ENCODE data around the gene LYST. TPM values are rescaled to one million over a fixed set of nuclear protein-coding genes. Genes with fewer than 3 reads are reported as not detected.
"Not testable (repeated sequence)": the region's sequence is repeated elsewhere in the genome, so short reads cannot be mapped to it uniquely, and the experiment has no call there.

The LYST gene, protein sequence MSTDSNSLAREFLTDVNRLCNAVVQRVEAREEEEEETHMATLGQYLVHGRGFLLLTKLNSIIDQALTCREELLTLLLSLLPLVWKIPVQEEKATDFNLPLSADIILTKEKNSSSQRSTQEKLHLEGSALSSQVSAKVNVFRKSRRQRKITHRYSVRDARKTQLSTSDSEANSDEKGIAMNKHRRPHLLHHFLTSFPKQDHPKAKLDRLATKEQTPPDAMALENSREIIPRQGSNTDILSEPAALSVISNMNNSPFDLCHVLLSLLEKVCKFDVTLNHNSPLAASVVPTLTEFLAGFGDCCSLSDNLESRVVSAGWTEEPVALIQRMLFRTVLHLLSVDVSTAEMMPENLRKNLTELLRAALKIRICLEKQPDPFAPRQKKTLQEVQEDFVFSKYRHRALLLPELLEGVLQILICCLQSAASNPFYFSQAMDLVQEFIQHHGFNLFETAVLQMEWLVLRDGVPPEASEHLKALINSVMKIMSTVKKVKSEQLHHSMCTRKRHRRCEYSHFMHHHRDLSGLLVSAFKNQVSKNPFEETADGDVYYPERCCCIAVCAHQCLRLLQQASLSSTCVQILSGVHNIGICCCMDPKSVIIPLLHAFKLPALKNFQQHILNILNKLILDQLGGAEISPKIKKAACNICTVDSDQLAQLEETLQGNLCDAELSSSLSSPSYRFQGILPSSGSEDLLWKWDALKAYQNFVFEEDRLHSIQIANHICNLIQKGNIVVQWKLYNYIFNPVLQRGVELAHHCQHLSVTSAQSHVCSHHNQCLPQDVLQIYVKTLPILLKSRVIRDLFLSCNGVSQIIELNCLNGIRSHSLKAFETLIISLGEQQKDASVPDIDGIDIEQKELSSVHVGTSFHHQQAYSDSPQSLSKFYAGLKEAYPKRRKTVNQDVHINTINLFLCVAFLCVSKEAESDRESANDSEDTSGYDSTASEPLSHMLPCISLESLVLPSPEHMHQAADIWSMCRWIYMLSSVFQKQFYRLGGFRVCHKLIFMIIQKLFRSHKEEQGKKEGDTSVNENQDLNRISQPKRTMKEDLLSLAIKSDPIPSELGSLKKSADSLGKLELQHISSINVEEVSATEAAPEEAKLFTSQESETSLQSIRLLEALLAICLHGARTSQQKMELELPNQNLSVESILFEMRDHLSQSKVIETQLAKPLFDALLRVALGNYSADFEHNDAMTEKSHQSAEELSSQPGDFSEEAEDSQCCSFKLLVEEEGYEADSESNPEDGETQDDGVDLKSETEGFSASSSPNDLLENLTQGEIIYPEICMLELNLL (N-terminal part only)
- total RNA-seq (2014; rRNA removed; shearing (Covaris generic)): 4.1 and 8.1 TPM in 2 replicates

DNA sequence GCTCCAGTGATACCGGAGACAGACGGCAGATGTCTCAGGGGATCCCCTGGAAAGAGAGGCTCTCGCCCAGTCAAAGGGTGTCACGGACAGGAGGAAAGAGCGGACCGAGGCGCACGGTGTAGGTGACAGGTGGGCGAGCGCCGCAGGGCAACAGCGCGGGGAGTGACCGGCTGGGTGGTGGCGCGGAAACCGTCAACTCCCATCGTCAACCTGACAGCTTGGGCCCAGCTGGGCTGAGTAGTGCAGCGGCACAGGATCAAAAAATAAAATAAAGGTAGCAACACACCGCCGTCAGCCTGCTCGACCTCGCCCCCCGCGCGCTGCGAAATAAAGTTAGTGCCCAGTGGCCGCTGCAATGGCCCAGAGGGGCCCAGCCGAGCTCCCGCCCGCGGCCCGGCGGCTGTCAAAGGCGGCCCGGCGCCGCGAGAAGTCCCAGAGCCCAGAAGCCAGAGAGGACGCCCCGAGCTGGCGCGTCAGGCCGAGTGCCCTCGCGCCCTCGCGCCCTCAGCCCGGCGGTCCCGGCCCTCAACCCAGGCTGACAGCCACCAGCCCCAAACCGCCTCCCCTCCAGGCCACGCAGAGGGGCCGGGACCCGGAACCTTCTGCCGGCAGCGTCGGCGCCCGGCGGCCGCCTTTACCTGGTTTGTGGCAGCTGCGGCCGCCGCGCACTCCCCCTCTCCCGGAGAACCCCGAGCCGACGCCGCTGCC, at the start of gene LYST:
TSS of gene LYST (minus strand) at position 702 of the 708 bp plus-strand sequence. CDS start 36,489 bp downstream, outside the sequence.
- H3K4me1 ChIP-seq (replicated peaks): peaks cover 27% of the 10 kb centered on the region
- H3K27ac ChIP-seq: peak within 1 kb of the TSS; percentile 67
- H3K36me3 ChIP-seq: peaks cover 3% of the 10 kb centered on the region; the same call in 1 of the 2 replicates
- peak; percentile 61 to 79 for DNase-seq (ENCODE audit: low read depth in 1 of 2, low spot score in 2 of 2)
- H3K27me3 ChIP-seq (replicated peaks): no peaks in the 10 kb centered on the region
- H3K4me3 ChIP-seq: peak within 1 kb of the TSS; percentile 89
- H3K9me3 ChIP-seq (replicated peaks): no peaks in the 10 kb centered on the region

DNA sequence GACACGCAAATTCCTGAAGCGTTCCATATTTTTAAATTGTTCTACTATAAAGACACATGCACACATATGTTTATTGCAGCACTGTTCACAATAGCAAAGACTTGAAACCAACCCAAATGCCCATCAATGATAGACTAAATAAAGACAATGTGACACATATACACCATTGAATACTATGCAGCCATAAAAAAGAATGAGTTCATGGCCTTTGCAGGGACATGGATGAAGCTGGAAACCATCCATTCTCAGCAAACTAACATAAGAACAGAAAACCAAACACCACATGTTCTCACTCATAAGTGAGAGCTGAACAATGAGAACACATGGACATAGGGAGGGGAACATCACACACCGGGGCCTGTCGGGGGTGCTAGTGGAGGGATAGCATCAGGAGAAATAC, 48.8 kb upstream of the LYST start:
- H3K4me3 ChIP-seq; H3K36me3 ChIP-seq; H3K9me3 ChIP-seq (replicated peaks); H3K27ac ChIP-seq; DNase-seq (ENCODE audit: low read depth in 1 of 2, low spot score in 2 of 2); H3K27me3 ChIP-seq (replicated peaks): not testable (repeated sequence)
- H3K4me1 ChIP-seq (replicated peaks): peaks cover 73% of the 10 kb centered on the region

DNA sequence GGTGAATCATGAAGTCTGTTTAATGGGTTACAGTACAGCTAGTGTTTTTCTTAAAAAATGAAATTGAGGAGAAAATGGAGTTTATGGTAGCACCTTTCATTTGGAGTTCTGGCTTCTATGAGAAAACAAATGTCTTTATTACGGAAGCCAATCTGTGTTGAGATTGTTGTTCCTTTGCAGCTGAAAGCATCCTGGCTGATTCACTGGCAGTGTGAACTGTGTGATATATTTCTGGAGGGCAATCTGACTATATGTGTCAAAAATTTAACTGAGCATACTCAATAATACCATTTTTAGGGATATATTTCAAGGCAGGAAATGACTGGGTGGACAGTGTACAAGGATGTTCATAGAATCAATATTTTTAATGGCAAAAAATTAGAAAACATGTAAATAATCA, 46.6 kb upstream of the LYST start:
- peaks cover 72% of the 10 kb centered on the region for H3K4me1 ChIP-seq (replicated peaks)
- no peaks in the 10 kb centered on the region for H3K27me3 ChIP-seq (replicated peaks)
- H3K9me3 ChIP-seq (replicated peaks): no peaks in the 10 kb centered on the region
- H3K36me3 ChIP-seq: no peaks in the 10 kb centered on the region
- no peak for DNase-seq (ENCODE audit: low read depth in 1 of 2, low spot score in 2 of 2)
- H3K4me3 ChIP-seq: no peak overlapping the region
- H3K27ac ChIP-seq: no peak overlapping the region

DNA sequence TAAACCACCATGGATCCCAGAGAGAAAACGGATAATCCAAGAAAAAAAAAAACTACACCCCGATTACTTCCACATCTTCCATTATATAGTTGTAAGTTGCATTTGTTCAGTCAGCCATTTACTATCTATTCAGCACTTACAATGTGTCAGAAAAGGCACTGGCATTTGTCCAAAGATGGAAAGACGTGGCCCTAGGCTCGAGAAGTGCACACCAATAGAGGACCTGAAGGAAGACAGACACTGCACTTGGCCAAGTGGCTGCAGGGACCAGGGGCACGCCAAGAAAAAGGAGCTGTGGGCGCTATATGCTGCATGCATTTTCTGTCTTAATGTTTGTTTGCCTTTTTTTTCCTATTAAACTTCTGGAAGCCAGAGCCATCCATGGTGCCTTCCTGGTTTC, 45.2 kb upstream of the LYST start:
- no peak for DNase-seq (ENCODE audit: low read depth in 1 of 2, low spot score in 2 of 2)
- Histone ChIP-seq H3K27me3 (replicated peaks) (no peaks in the 10 kb centered on the region), H3K36me3 (no peaks in the 10 kb centered on the region), H3K27ac (no peak overlapping the region), H3K9me3 (replicated peaks) (no peaks in the 10 kb centered on the region), H3K4me1 (replicated peaks) (peaks cover 61% of the 10 kb centered on the region), H3K4me3 (no peak overlapping the region)

DNA sequence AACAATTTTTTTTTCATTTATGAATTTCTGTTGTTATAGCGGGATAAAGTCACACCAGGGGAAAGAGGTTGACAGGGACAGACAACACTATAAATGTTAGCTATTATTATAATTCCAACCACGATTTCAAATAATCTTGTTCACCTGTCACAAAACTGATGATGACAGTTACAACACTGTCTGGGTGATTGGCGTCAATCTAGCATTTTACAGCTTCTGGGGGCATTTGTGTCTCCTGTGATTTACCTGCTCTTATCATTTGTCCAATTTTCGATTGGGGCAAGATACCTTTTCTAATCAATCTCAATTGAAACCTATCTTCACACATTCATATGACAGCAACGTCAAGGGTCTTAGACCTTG, 44.6 kb upstream of the LYST start:
- no peaks in the 10 kb centered on the region for H3K36me3 ChIP-seq
- no peaks in the 10 kb centered on the region for H3K9me3 ChIP-seq (replicated peaks)
- H3K27ac ChIP-seq: peak overlapping the region; percentile 83
- no peak for DNase-seq (ENCODE audit: low read depth in 1 of 2, low spot score in 2 of 2)
- H3K27me3 ChIP-seq (replicated peaks): no peaks in the 10 kb centered on the region
- no peak overlapping the region for H3K4me3 ChIP-seq
- peaks cover 55% of the 10 kb centered on the region for H3K4me1 ChIP-seq (replicated peaks)

DNA sequence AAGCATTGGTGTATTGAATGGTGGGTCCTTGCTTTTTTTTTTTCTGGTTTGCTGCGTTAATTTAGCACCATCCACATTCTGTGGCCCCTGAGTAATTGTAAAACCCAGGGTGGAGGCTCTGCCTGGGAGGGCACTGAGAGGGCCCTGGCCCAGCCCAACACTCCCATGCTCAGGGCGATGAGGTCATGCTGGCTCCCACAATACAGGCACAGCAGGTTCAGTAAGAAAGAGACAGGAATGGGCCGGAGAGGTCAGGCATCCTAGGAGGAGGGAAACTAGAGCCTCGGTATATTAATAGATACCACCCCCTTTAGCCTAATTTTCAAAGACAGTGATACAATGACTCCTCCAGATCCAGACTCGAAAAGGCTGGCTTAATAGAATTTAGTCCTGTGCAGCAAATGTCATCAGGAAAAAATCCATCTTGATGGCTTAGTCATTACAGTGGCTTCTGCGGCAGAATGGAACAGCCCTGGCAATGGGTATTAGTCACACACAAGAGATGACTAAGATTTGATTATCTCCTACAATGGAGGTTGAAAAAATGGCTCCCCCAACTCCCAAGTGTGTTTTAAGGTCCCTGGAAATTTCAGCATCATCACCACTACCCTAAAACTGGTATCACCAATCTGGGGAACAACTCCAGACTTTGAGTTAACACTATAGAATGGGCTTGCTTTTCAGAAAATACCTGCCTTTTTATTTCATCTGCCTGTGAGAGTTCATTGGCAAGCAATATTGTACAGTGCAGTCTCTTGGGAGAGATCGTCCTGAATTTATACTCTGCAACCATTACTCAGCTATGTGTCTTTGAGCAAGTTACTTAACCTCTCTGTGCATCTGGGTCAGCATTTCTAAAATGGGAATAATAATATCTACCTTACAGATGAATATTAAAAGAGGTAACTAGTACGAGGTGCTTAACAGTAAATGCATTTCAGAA, 43.9 kb upstream of the LYST start:
- Histone ChIP-seq H3K36me3 (no peaks in the 10 kb centered on the region), H3K27ac (peak overlapping the region; percentile 83), H3K4me1 (replicated peaks) (peaks cover 52% of the 10 kb centered on the region), H3K4me3 (no peak overlapping the region), H3K9me3 (replicated peaks) (no peaks in the 10 kb centered on the region), H3K27me3 (replicated peaks) (no peaks in the 10 kb centered on the region)
- DNase-seq (ENCODE audit: low read depth in 1 of 2, low spot score in 2 of 2): peak; percentile 95 to 97

DNA sequence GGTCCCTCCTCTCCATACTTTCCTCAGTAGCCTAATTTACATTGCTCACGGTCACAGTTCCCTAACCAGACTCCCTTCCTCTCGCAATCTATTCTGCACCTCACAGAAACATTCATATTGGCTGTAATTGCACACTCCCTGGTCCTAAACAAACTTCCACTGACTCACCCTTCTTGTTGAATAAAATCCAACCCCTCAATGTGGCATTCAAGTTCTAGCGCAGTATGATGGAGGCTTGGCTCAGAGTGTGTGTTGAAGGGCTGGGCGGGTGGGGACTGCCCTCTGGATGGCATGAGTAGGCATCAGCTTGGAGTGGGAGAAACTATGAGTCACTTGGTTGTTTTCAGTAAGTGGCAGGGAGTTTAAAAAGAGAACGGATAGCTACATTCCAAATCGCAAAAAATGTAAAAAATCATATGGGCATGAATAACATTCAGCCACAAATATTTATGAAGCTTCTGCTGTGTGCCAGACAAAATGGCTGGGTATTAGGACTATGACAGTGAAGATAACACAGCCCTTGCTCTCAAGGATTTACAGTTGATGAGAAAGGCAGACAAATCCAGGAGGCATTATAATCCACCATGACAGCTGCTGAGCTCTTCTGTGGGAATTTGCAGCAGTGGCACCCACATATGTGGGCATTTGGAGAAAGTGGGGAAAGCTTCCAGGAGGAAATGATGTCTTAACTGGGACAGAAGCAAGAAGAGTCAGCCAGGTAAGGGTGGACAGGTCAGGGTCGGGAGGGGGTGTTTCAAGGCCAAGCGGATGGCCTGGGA, 42.2 kb upstream of the LYST start:
- peaks cover 47% of the 10 kb centered on the region for H3K4me1 ChIP-seq (replicated peaks)
- DNase-seq (ENCODE audit: low read depth in 1 of 2, low spot score in 2 of 2): peak; percentile 70 to 75
- H3K9me3 ChIP-seq (replicated peaks): no peaks in the 10 kb centered on the region
- peak overlapping the region; percentile 83 for H3K27ac ChIP-seq
- H3K4me3 ChIP-seq: no peak overlapping the region
- no peaks in the 10 kb centered on the region for H3K36me3 ChIP-seq
- no peaks in the 10 kb centered on the region for H3K27me3 ChIP-seq (replicated peaks)

DNA sequence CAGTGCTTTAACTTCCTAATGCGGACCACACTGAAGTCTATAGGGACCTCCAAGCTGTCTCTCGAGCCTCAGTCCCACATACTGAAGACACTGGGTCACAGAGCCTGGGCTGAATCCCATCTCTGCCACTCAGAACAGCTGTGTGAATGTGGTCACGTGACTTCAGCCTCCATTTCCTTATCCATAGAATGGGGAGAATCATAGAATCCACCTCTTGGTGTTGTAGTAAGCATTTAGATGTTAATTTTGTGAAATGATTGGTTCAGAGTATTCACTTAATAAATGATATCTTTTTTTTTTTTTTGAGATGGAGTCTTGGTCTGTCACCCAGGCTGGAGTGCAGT, 41.2 kb upstream of the LYST start:
- DNase-seq (ENCODE audit: low read depth in 1 of 2, low spot score in 2 of 2): no peak
- no peaks in the 10 kb centered on the region for H3K9me3 ChIP-seq (replicated peaks)
- H3K4me3 ChIP-seq: no peak overlapping the region
- no peak overlapping the region for H3K27ac ChIP-seq
- no peaks in the 10 kb centered on the region for H3K27me3 ChIP-seq (replicated peaks)
- peaks cover 47% of the 10 kb centered on the region for H3K4me1 ChIP-seq (replicated peaks)
- no peaks in the 10 kb centered on the region for H3K36me3 ChIP-seq

DNA sequence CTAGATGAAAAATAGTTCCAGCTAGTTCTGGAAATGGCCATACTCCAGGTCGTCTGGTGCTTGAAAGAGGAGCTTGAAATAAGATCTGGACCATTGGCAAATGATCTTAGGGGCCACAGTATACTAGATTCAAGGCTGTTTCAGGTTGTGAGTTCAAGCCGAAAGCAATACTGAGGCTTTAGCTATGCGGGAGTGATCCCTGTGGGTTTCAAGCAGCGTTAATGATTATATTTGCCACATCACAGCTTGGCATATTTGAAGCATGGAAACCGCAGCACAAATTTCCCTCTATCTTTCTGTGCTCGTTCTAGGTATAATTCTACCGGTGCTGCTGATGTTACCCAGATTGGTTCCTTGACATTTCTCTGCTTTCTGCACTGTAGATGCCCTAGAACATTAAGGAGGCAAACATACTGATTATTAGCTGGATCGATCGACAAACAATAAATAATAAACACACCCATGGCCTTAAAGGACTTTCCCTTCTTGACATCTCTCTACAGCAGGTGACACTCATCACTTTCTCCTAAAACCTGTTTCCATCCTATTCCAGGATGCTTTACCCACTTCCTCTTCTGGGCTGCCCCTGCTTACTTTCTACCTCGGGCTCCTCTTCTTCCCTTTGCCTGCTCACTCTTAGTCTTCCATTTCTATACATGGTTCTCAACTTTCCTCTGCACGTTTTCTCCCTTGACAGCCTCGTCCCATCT, 40.6 kb upstream of the LYST start:
- peaks cover 50% of the 10 kb centered on the region for H3K4me1 ChIP-seq (replicated peaks)
- no peak overlapping the region for H3K27ac ChIP-seq
- no peak overlapping the region for H3K4me3 ChIP-seq
- no peak for DNase-seq (ENCODE audit: low read depth in 1 of 2, low spot score in 2 of 2)
- no peaks in the 10 kb centered on the region for H3K27me3 ChIP-seq (replicated peaks)
- no peaks in the 10 kb centered on the region for H3K9me3 ChIP-seq (replicated peaks)
- H3K36me3 ChIP-seq: no peaks in the 10 kb centered on the region

DNA sequence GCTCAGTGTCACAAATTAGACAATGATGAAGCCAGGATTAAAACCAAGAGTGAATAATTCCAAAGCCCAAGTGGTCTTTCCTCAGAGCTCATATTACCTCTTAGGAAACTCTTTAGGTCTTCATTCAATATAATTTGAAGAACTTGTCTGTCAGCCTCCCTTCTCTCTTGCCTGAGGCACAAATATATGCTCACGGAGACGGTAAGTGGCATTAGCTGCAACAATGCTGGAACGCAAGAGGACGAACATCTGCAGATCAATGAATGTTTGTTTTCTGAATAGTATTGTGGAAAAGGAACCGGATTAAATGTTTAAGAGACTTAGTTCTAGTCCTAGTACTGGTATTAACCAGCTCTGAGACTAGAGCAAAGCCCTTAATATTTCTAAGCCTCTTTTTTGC, 39.7 kb upstream of the LYST start:
- no peaks in the 10 kb centered on the region for H3K27me3 ChIP-seq (replicated peaks)
- no peaks in the 10 kb centered on the region for H3K36me3 ChIP-seq
- H3K4me1 ChIP-seq (replicated peaks): peaks cover 57% of the 10 kb centered on the region
- DNase-seq (ENCODE audit: low read depth in 1 of 2, low spot score in 2 of 2): no peak
- no peak overlapping the region for H3K27ac ChIP-seq
- H3K4me3 ChIP-seq: no peak overlapping the region
- no peaks in the 10 kb centered on the region for H3K9me3 ChIP-seq (replicated peaks)

DNA sequence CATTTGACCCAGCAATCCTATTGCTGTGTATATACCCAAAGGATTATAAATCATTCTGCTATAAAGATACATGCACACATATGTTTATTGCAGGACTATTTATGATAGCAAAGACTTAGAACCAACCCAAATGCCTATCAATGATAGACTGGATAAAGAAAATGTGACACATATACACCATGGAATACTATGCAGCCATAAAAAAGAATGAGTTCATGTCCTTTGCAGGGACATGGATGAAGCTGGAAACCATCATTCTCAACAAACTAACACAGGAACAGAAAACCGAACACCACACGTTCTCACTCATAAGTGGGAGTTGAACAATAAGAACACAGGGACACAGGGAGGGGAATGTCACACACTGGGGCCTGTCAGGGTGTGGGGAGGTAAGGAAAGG, 37.1 kb upstream of the LYST start:
- H3K27me3 ChIP-seq (replicated peaks); H3K4me3 ChIP-seq; DNase-seq (ENCODE audit: low read depth in 1 of 2, low spot score in 2 of 2); H3K36me3 ChIP-seq; H3K9me3 ChIP-seq (replicated peaks): not testable (repeated sequence)
- Histone ChIP-seq H3K4me1 (replicated peaks) (peaks cover 43% of the 10 kb centered on the region), H3K27ac (peak overlapping the region; percentile 55)

Data from SJSA1 (cell line).